HL-60 (cell line): ENCODE data around the gene DTX1.

Experiments used
- GABPA ChIP-seq: IDR thresholded peaks from 2 replicates; pipeline ENCODE4 v1.6.1; 2012; ENCODE audit warnings: low read depth
- POLR2AphosphoS5 ChIP-seq: IDR thresholded peaks from 2 replicates; pipeline ENCODE4 v1.6.1; 2012; ENCODE audit warnings: low read depth
- TF ChIP-seq, protein P1 (sequence below): IDR thresholded peaks from one replicate; pipeline ENCODE4 v1.5.1; 2011; ENCODE audit warnings: low read length, control low read depth, inconsistent platforms; ENCODE audit not compliant: insufficient read depth

DNA sequence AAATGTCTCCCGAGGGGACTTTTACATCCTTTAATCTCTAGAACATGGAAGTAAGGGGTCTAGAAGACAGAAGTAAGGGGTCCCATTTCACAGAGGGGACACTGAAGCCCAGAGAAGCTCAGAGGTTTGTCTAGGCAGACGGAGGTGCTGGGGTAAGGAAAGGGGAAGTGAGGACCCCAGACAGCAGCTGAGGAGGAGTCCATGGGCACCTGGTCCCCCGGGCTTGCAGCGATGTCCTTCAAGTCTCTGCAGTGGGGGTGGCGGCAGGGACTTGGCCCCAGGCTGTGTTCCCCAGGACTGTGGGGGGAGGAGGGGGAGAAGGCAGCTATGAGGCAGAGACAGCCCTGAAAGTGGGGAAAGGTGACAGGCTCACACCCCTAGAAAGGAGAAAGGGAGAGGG, 30.7 kb downstream of the DTX1 start:
- TF ChIP-seq, protein P1, sequence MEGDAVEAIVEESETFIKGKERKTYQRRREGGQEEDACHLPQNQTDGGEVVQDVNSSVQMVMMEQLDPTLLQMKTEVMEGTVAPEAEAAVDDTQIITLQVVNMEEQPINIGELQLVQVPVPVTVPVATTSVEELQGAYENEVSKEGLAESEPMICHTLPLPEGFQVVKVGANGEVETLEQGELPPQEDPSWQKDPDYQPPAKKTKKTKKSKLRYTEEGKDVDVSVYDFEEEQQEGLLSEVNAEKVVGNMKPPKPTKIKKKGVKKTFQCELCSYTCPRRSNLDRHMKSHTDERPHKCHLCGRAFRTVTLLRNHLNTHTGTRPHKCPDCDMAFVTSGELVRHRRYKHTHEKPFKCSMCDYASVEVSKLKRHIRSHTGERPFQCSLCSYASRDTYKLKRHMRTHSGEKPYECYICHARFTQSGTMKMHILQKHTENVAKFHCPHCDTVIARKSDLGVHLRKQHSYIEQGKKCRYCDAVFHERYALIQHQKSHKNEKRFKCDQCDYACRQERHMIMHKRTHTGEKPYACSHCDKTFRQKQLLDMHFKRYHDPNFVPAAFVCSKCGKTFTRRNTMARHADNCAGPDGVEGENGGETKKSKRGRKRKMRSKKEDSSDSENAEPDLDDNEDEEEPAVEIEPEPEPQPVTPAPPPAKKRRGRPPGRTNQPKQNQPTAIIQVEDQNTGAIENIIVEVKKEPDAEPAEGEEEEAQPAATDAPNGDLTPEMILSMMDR: no peak
- TF ChIP-seq GABPA: no peak
- TF ChIP-seq POLR2AphosphoS5: no peak
